GM19023 (cell line): ENCODE data around the gene PRSS27.

ENCODE experiments used
- ATAC-seq: cut with Tn5 transposase; IDR thresholded peaks from one replicate; pipeline ENCODE4 v1.9.1; 2021; ENCODE audit warnings: mild to moderate bottlenecking, moderate library complexity; ENCODE audit not compliant: unreplicated experiment

Gene PRSS27

DNA sequence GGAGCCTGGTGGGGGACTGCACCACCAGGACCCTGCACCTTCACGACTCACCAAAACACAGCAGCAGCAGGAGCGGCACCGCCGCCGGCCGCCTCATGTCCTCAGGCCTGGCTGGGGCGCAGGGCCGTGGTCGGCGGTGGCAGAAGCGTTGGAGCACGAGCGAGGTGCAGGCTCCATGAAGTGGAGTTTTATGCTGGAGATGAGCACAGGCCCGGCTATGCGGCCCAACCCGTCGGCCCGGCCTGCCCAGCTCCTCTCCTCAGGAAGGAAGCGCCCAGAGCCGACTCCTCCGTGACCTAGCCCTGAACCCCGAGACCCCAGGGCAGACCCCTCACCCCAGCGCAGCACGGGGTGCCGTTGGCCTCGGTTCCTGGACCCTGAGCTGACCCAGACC lies at the start of gene PRSS27:
TSS of gene PRSS27 (minus strand) at position 161 of the 394 bp plus-strand sequence. CDS start at position 97, 64 bp downstream.
- no peak for ATAC-seq

DNA sequence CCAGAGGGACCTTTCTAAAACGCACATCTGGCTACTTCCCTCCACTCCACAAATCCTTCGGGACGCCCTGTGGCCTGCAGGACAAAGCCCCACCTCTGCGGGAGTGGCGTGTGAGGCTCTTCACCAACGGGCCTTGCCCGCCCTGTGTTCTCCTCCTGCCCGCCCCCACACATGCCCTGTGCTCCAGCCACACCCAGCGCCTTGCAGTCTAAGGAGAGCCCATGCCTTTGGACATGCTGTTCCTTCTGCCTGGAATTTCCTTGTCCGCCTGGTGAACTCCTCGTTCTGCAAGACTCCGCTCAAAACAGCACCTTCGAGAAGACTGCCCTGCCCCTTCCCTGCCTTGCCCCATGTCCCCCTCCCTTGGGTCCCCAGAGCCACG lies 49.6 kb upstream of the PRSS27 start:
- ATAC-seq = no peak

DNA sequence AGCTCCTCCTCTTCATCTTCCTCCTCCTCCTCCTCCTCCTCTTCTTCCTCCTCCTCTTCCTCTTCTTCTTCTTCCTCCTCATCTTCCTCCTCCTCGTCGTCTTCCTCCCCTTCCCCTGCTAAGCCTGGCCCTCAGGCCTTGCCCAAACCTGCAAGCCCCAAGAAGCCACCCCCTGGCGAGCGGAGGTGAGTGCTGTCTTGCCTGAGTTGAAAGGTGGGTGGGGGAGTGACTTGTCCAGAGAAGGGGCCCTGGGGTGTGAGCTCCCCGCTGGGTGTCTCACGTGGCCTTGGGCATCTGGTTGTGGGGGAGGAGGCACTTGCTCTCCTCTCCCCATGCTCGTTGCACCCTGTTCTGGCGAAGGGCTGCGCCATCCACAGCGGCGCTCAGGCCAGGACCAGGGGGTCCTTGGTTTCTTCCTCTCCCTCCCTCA lies 49.1 kb upstream of the PRSS27 start:
- no peak for ATAC-seq

DNA sequence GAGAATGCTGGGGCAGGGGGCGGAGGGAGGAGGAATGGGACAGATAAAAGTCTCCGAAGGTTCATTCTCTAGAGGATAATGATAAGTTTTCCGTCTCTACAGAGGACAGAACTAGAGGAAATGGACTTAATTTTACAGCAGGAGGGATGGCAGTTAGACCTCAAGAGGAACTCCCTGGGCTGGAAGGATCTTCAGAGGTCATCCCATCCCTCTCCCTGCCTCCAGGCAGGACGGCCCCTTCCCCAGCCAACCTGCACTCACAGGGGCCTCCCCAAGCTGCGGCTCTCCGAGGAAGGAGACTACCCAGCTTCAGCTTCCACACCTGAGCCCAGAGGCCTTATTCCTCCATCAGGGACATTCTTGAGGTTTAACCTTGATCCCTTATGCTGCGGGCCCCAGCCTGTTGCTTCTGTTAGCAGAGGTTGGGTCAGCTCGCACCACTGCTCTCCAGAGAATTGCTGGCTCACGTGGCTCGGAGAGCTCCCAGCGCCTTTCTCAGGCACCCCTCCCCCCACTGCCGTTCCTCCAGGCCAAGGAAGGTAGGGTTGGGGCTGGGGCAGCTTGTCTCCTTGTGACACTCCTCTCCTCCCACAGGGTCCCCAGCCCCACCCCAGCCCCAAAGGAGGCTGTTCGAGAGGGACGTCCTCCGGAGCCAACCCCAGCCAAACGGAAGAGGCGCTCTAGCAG lies 48.5 kb upstream of the PRSS27 start:
- no peak for ATAC-seq

DNA sequence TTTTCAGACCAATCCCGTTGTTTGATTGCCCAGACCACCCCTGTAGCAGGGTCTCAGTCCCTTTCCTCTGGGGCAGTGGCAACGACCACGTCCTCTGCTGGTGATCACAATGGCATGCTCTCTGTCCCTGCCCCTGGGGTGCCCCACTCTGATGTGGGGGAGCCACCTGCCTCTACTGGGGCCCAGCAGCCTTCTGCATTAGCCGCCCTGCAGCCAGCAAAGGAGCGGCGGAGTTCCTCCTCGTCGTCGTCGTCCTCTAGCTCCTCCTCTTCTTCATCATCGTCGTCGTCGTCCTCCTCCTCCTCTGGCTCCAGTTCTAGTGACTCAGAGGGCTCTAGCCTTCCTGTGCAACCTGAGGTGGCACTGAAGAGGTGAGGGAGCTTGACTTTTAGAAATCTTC lies 47.9 kb upstream of the PRSS27 start:
- ATAC-seq = no peak

DNA sequence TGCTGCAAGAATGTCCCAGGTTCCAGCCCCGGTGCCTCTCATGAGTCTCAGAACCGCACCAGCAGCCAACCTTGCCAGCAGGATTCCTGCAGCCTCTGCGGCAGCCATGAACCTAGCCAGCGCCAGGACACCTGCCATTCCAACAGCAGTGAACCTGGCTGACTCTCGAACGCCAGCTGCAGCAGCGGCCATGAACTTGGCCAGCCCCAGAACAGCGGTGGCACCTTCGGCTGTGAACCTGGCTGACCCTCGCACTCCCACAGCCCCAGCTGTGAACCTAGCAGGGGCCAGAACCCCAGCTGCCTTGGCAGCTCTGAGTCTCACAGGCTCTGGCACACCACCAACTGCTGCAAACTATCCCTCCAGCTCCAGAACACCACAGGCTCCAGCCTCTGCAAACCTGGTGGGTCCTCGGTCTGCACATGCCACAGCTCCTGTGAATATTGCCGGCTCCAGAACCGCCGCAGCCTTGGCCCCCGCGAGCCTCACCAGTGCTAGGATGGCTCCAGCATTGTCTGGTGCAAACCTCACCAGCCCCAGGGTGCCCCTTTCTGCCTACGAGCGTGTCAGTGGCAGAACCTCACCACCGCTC lies 47.2 kb upstream of the PRSS27 start:
- no peak for ATAC-seq

DNA sequence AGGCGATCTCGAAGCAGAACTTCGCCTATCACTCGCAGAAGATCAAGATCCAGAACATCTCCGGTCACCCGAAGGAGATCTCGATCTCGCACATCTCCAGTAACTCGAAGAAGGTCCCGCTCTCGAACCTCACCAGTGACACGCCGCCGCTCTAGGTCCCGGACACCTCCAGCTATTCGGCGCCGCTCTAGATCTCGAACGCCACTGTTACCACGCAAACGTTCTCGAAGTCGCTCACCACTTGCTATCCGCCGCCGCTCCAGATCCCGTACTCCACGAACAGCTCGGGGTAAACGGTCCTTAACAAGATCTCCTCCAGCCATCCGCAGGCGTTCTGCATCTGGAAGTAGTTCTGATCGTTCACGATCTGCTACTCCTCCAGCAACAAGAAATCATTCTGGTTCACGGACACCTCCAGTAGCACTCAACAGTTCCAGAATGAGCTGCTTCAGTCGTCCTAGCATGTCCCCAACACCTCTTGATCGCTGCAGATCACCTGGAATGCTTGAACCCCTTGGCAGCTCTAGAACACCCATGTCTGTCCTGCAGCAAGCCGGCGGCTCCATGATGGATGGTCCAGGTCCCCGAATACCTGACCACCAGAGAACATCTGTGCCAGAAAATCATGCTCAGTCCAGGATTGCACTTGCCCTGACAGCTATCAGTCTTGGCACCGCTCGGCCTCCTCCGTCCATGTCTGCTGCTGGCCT lies 46.6 kb upstream of the PRSS27 start:
- no peak for ATAC-seq

DNA sequence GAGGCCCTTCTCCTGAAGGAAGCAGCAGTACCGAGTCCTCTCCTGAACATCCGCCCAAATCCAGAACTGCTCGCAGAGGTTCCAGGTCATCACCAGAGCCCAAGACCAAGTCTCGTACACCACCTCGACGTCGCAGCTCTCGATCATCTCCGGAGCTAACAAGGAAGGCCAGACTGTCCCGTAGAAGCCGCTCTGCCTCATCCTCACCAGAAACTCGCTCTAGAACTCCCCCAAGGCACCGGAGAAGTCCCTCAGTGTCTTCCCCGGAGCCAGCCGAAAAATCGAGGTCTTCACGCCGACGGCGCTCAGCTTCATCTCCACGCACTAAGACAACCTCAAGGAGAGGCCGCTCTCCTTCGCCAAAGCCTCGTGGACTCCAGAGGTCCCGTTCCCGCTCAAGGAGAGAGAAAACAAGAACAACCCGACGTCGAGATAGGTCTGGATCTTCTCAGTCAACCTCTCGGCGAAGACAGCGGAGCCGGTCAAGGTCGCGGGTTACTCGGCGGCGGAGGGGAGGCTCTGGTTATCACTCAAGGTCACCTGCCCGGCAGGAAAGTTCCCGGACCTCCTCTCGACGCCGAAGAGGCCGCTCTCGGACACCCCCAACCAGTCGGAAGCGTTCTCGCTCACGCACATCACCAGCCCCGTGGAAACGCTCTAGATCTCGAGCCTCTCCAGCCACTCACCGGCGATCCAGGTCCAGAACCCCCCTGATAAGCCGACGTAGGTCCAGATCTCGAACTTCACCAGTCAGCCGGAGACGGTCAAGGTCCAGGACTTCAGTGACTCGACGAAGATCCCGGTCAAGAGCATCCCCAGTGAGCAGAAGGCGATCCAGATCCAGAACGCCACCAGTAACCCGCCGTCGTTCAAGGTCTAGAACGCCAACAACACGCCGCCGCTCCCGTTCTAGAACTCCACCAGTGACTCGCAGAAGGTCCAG lies 45.7 kb upstream of the PRSS27 start:
- no peak for ATAC-seq

DNA sequence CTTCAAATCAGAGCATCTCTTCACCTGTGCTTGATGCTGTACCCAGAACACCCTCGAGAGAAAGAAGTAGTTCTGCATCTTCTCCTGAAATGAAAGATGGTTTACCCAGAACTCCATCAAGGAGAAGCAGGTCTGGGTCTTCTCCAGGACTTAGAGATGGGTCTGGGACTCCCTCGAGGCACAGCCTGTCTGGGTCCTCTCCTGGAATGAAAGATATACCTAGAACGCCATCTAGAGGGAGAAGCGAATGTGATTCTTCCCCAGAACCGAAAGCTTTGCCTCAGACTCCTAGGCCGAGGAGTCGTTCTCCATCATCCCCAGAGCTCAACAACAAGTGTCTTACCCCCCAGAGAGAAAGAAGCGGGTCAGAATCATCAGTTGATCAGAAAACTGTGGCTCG lies 44.7 kb upstream of the PRSS27 start:
- no peak for ATAC-seq

DNA sequence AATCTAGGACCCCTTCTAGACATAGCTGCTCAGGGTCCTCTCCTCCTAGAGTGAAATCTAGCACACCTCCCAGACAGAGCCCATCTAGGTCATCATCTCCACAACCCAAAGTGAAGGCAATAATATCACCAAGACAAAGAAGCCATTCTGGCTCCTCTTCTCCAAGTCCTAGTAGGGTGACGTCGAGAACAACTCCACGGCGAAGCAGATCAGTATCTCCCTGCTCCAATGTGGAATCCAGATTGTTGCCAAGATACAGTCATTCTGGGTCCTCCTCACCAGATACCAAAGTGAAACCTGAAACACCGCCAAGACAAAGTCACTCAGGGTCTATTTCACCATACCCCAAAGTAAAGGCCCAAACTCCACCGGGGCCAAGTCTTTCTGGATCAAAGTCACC lies 43.1 kb upstream of the PRSS27 start:
- no peak for ATAC-seq

DNA sequence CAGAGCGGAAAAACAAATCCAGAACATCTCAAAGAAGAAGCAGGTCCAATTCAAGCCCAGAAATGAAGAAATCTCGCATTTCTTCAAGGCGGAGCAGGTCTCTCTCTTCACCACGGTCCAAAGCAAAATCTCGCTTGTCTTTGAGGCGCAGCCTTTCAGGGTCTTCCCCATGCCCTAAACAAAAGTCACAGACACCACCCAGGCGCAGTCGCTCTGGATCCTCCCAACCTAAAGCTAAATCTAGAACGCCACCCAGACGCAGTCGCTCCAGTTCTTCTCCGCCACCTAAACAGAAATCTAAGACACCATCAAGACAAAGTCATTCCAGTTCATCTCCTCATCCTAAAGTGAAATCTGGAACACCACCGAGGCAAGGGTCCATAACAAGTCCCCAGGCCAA lies 42.7 kb upstream of the PRSS27 start:
- no peak for ATAC-seq

DNA sequence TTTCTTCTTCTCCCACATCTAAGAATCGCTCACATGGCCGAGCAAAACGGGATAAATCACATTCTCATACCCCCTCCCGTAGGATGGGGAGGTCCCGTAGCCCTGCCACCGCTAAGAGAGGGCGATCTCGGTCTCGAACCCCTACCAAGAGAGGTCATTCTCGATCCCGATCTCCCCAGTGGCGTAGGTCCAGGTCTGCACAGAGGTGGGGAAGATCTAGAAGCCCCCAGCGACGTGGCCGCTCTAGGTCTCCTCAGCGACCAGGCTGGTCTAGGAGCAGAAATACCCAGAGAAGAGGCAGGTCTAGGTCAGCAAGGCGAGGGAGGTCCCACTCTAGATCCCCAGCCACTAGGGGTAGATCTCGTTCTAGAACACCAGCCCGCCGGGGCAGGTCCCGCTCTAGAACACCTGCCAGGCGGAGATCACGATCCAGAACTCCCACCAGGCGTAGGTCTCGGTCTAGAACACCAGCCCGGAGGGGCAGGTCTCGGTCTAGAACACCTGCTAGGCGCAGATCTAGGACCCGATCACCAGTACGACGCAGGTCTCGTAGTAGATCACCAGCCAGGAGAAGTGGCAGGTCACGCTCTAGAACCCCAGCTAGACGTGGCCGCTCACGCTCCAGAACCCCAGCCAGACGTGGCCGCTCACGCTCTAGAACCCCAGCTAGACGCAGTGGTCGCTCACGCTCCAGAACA lies 42.0 kb upstream of the PRSS27 start:
- ATAC-seq = no peak

DNA sequence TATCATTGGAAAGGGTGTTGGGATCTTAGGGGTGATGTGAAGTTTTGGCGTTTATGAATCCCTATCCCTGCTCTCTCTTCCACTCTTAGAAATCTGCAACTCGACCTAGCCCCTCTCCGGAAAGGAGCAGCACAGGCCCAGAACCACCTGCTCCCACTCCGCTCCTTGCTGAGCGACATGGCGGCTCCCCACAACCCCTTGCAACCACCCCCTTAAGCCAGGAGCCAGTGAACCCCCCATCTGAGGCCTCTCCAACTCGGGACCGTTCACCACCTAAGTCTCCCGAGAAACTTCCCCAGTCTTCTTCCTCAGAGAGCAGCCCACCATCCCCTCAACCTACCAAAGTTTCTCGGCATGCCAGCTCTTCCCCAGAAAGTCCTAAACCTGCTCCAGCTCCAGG lies 41.4 kb upstream of the PRSS27 start:
- no peak for ATAC-seq

DNA sequence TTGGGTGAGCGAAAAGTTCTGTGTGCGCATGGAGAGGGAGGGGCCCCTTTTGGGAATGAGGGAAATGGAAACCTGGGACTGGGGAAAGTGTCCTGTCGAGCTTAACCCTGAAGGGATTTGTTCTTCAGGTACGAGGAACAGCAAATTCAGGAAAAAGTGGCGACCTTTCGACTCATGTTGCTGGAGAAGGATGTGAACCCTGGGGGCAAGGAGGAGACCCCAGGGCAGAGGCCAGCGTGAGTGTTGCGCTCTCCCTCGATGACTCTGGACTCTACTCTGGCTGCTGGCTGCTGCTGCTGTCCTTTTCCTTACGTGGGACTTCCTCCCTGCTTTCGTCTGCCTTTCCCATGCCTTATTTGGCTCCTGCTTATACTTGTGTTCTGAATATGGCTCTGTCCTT lies 37.3 kb upstream of the PRSS27 start:
- no peak for ATAC-seq

DNA sequence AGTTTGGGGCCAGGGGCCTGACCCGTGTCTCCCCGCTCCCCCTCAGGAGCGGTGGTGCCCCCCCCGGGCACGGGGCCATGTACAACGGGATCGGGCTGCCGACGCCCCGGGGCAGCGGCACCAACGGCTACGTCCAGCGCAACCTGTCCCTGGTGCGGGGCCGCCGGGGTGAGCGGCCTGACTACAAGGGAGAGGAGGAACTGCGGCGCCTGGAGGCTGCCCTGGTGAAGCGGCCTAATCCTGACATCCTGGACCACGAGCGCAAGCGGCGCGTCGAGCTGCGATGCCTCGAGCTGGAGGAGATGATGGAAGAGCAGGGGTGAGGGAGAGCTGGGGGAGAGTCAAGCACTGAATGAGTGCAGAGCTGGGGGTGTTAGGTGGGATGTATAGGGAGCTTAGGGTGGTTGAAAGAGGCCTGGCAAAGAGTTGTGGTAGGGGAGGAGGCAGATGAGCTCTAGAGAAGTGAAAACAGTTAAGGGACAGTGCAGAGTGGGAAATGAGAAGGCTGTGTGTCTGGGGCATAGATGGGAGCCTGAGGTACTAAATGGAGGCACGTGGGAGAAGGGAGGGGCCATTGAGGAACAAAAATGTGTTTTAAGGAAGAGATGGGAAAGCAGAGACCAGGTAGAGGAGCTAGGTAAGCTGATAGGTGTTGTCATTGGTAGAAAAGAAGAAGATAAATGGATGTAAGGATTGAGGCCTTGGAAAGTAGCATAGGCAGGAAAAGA lies 36.4 kb upstream of the PRSS27 start:
- ATAC-seq = no peak

DNA sequence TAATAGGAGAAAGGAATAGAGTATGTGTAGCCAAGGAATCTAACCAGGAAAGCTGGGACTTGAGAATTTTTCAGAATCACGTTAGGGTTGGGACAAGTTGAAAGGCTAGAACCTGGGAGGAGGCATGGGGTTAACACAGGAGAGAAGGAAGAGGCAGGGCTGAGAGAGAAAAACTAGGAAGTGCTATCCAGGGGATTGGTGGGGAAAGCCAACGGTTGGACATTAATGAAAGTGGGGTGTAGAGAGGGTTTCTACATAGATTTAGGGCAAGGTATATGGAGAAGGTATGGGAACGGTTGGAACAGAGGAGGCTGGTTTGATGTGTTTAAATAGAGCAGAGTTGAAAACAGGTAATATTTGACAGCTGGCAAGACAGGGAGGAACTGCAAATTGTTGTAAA lies 35.1 kb upstream of the PRSS27 start:
- ATAC-seq = no peak

DNA sequence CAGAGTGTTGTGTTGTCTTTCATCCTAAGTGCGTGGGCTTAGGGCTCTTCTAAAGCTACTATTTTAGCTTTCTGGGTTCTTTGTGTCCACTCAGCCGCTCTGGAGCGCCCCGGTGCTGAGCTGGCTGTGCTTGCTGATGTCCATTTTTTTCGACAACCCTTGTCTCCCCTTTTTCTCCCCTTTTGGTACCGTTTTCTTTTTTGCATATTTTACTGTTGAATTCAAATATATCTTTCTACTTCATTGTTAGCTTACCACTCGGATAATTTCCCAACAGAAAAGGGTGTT lies 33.7 kb upstream of the PRSS27 start:
- no peak for ATAC-seq

DNA sequence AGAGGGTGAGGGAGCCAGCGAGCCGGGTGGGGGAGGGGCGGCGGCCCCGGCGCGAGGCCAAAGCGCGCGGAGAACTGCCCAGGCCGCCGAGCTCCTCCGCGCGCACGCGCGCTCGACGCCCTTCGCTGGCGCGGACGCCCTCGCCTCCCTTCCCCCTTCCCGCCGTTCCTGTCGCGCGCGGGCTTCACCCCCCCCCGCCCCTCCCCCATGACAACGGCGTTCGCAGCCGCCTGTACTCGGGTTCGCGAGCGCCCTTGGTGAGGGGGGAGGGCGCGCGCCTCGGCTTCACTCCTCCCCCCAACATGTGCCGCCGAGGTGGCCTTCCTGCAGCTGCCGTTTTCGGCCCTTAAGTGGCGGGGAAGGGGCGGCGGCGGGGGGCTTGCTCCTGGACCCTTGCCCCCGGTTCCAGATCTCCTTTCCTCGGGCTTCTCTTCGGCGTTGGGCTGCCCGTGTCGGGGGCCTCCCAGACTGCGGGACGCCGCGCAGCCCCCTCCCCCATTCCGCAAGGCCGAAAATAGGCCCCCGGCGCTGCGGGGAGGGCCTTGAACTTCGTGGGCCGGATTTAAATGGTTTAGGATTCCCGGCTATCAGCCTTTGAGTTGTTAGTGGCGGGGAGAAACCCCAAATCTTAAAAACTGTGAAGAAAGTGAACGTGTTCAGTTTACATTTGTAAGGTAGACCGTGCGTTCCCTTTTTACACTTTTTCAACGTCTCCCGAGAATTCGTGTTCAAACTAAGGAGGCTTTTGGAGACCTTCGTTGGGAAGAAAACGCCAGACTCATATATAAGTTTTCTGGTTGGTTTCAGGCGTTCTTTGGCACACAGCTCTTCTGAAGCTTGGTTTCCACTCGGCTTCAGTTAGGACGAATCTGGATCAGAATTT lies 33.1 kb upstream of the PRSS27 start:
- ATAC-seq = peak; percentile 45
